Measurements from ENCODE around the gene CNEP1R1.
"Not testable (repeated sequence)": the region's sequence is repeated elsewhere in the genome, so short reads cannot be mapped to it uniquely, and the experiment has no call there.

CNEP1R1 gene, protein sequence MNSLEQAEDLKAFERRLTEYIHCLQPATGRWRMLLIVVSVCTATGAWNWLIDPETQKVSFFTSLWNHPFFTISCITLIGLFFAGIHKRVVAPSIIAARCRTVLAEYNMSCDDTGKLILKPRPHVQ

GRCh38 chr16:50024684-50025536 is at the start of gene CNEP1R1:
TSS of gene CNEP1R1 (plus strand) at chr16:50025225. CDS start at chr16:50025316, 91 bp downstream.
- DNase-seq = peak; percentile 97

DNA sequence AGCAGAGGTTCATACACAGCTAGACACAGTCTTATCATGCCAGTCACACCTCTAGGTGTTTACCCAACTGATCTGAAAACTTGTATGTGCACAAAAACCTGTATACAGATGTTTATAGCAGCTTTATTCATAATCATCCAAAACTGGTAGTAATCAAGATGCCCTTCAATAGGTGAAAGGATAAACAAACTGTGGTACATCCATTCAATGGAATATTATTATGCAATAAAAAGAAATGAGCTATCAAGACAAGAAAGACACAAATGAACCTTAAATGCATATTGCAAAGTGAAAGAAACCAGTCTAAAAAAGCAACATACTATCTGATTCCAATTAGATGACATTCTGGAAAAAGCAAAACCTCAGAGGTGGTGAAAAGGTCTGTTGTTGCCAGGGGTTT is 47.6 kb upstream of the CNEP1R1 start:
- no peak for DNase-seq

DNA sequence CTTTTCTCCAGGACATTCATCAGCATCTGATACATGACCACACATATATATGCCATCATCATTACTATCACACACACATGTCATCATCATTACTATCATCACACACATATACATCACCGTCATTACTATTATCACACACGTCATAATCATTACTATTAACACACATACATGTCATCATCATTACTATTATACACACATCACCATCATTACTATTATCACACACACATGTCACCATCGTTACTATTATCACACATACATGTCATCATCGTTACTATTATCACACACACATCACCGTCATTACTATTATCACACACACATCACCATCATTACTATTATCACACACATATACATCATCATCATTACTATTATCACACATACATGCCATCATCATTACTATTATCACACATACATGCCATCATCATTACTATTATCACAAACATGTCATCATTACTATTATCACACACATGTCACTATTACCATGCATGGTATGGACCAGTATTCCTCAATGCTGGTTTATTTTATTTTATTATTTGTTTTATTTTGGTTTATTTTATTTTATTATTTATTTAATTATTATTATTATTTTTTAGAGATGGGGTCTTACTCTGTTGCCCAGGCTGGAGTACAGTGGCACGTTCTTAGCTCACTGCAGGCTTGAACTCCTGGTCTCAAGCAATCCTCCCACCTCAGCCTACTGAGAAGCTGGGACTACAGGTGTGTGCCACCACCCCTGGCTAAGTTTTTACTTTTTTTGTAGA is 46.3 kb upstream of the CNEP1R1 start:
- DNase-seq = no peak

DNA sequence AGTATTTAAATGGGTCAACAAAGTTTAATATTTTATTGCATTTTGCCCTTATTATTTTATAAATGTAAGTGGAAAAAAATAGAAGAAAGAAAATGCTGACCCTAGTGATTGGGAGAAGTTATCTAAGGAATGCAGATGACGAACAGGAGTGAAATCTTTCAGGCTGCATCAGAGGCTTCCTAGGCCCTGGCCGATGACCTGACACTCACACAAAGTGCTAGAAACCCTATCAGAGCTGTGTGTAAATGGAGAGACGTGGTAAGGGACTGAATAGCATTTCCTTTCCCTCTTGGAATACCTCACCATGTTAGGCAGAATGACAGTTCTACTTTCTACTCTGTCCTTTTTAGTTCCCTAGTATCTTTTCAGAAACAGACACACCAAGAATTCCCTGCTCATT is 44.9 kb upstream of the CNEP1R1 start:
- DNase-seq = no peak

DNA sequence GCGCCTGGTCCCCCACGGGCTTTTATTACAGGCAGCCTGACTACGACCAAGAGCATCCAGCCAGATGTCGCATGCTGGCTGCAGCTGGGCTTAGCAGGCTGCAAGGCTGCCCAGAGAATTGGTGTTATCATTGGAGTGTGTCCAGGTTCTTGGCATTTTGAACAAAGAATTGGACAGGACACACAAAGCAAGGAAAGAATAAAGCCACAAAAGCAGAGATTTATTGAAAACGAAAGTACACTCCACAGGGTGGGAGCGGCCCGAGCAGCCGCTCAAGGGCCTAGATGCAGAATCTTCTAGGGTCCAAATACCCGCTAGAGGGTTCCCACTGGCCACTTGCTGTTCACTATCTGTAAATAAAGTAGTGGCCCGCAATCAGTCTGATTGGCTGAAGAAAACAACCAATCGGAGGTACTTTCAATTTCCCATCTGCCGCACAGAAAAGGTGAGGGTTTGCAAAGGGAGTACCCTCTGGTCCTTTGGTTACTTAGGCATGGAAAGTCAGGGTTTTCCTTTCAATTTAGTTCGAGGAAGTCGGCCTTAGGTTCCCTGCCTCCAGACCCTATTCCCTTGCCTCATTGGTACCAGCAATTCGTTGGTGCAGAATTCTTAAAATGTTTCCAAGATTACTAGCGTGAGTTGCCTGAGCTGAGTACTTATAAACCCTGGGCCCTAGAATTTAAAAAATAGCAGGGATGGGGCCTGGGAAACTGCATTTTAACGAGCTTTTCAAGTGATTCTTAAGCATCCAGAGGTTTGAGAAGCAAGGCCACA is 38.5 kb upstream of the CNEP1R1 start:
- no peak for DNase-seq

DNA sequence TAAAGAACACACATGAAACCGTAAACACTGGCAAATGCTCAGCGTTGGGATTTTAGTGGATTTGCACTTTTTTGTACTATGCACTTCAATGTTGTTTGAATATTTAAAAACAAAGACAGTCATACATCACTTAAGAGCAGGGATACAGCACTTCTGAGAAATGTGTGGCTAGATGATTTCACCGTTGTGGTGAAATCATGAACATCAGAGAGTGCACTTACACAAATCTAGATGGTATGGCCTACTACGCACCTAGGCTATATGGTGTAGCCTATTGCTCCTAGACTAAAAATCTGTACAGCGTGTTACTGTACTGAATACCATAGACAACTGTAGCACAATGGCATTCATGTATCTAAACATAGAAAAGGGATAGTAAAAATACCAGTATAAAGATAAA is 37.6 kb upstream of the CNEP1R1 start:
- DNase-seq = peak; percentile 52

DNA sequence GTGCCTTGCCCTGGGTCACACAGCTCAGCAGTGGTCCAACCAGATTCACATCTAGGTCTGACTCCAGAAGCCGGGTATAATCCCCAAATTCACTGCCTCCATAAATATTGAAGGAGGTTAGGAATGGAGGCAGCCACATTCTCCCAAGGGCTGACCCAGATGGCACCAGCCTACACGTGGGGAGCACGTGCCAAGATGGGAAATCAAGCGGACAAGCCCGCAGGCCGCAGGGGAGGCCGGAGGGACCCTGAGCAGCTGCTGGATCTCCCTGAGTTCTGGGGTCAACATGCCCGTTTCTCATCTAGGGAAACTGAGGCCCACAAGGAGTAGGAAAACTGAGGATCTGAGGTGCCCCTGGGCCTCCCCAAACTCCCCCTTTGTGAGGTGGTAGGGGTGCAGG is 32.2 kb upstream of the CNEP1R1 start:
- no peak for DNase-seq

DNA sequence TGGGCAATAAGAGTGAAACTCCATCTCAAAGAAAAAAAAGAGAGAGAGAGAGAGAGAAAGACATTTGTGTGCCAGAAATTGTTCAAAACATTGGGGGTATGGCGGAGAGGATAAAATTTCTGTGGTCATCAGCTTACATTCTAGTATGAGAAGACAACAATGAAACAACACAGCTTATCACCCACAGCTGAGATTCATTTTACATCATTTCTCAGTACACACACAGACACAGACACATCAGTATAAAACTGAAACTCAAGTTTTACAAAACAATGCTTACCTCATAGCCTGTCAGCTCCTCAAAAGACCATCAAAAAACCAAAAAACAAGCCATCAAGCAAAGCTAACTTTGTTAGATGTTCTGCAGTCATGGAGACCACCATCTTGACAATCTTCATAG is 31.4 kb upstream of the CNEP1R1 start:
- DNase-seq = peak; percentile 52

DNA sequence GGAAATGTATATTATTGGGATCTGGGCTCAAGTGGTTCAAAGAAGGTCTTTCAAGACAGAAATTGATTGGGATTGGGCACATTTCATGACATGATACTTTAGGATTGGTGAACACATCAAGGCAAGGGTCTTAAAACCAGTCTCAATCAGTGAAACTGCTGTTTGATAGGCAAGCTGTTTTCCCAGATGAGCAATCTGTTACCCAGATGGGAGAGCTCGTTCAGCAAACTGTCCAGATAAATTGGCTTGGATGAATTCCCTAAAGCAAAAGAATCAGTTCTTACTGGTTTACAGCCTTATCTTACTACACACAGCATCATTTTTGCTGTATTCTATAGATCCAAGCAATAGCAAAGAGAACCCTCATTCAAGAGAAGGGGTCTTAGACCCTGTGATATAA is 31.0 kb upstream of the CNEP1R1 start:
- DNase-seq = no peak

GRCh38 chr16:49995720-49996119 is 29.3 kb upstream of the CNEP1R1 start:
- DNase-seq = no peak

GRCh38 chr16:49997721-49998251 is 27.2 kb upstream of the CNEP1R1 start:
- DNase-seq = no peak

GRCh38 chr16:49998991-49999390 is 26.0 kb upstream of the CNEP1R1 start:
- DNase-seq = no peak

- no peak for DNase-seq
Measured at GRCh38 chr16:50001144-50001543, 23.9 kb upstream of the CNEP1R1 start.

GRCh38 chr16:50002190-50002589 is 22.8 kb upstream of the CNEP1R1 start:
- DNase-seq = no peak

- no peak for DNase-seq
Measured at GRCh38 chr16:50004239-50004638, 20.8 kb upstream of the CNEP1R1 start.

GRCh38 chr16:50006964-50007363 is 18.1 kb upstream of the CNEP1R1 start:
- no peak for DNase-seq

DNA sequence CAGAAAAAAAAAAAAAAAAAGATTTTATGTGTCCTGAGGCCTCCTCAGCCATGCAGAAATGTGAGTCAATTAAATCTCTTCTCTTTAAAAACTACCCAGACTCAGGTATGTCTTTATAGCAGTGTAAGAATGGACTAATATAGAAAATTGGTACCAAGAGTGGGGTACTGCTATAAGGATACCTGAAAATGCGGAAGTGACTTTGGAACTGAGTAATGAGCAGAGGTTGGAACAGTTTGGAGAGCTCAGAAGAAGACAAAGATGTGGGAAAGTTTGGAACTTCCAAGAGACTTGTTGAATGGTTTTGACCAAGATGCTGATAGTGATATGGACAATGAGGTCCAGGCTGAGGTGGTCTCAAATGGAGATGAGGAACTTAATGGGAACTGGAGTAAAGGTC is 17.3 kb upstream of the CNEP1R1 start:
- DNase-seq = no peak

GRCh38 chr16:50010212-50010611 is 14.8 kb upstream of the CNEP1R1 start:
- DNase-seq = no peak

GRCh38 chr16:50011707-50012106 is 13.3 kb upstream of the CNEP1R1 start:
- DNase-seq = peak; percentile 18

DNA sequence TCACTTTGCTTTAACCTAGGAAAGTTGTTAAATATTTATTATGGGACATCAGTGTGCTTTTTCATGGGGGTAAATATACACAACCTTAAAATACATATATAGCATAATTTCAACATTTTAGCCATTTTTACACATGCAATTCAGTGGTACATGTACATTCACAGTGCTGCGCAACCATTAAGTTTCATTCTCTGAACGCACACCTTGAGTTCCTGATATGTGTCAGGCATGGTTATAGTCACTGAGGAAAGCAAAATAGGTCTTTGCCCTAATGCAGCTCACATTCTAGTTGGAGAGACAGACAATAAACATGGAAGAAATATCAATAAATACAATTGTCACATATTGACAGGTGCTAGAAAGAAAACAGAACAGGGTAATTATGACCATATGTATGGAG is 12.8 kb upstream of the CNEP1R1 start:
- no peak for DNase-seq

GRCh38 chr16:50014211-50014610 is 10.8 kb upstream of the CNEP1R1 start:
- DNase-seq = not testable (repeated sequence)

DNA sequence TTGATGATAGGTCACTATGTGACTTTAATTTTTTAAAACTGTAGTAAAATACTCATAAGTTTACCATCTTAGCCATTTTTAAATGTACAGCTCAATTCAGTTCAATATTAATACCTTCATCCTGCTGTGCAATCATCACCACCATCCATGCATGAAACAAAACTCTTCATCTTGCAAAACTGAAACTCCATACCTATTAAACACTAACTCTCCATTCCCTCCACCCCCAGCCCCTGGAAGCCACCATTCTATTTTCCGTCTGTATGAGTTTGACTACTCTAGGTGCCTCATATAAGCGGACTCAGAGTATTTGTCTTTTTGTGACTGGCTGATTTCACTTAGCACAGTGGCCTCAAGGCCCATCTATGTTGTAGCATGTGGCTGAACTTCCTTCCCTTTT is 9.4 kb upstream of the CNEP1R1 start:
- no peak for DNase-seq

GRCh38 chr16:50017553-50017952 is 7.5 kb upstream of the CNEP1R1 start:
- DNase-seq = no peak
